ENCODE data around the gene IRF8.
"Not testable (repeated sequence)": the region's sequence is repeated elsewhere in the genome, so short reads cannot be mapped to it uniquely, and the experiment has no call there.

Gene IRF8

GRCh38 chr16:85892760-85893159 lies 6.2 kb upstream of the IRF8 start:
- Histone ChIP-seq H3K9me3 (no peaks in the 10 kb centered on the region), H3K27me3 (ENCODE audit: low read depth) (peaks cover 21% of the 10 kb centered on the region), H3K4me1 (no peaks in the 10 kb centered on the region), H3K36me3 (replicated peaks) (no peaks in the 10 kb centered on the region), H3K4me3 (no peak overlapping the region)
- in situ Hi-C loops (cut with MboI; ENCODE audit: low sequenced_read_pairs), result no loop called here
- DNase-seq (ENCODE audit: low spot score in 2 of 2), result no peak

DNA sequence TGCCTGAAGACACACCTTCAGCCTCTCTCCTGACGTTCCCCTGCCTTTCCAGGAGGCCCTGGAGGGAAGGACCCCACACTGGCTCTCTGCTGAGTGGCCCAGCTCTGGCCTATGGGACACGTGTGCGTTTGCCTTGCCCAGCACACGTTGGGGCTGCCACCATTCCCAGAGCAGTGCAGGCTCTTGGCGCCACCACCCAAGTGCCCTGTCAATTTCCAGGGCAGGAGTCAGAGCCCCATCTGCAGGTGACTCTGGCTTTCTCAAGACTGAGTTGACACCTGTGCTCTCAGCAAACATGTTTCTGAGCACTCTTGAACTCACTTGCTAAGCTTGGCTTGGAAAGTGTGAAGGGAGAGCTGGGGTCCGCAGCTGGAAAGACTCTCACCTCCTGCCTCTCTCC lies 4.7 kb upstream of the IRF8 start:
- in situ Hi-C loops (cut with MboI; ENCODE audit: low sequenced_read_pairs), result no loop called here
- no peaks in the 10 kb centered on the region for H3K9me3 ChIP-seq
- no peak for DNase-seq (ENCODE audit: low spot score in 2 of 2)
- H3K27me3 ChIP-seq (ENCODE audit: low read depth), result peaks cover 25% of the 10 kb centered on the region
- H3K36me3 ChIP-seq (replicated peaks), result no peaks in the 10 kb centered on the region
- peaks cover 3% of the 10 kb centered on the region for H3K4me1 ChIP-seq
- H3K4me3 ChIP-seq, result no peak overlapping the region

DNA sequence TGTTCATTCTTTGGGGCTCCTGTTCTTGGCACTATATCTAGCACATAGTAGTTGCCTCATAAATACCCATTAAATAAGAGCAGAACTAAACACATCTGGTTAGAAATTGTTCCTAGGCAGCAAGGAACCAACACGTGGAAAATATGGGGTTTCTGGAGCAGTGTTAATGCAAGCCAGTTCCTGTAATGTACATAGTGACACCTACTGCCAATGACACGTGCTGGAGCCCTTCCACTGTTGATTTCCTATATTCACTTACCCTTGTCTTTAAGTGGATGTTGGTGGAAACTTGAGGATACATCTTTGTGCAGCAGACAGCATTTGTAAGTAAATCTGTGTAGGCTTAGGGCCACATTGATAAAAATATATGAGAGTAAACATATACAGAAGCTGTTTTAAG lies 1.6 kb upstream of the IRF8 start:
- no peaks in the 10 kb centered on the region for H3K36me3 ChIP-seq (replicated peaks)
- H3K27me3 ChIP-seq (ENCODE audit: low read depth), result peaks cover 16% of the 10 kb centered on the region
- in situ Hi-C loops (cut with MboI; ENCODE audit: low sequenced_read_pairs), result no loop called here
- H3K4me3 ChIP-seq, result no peak overlapping the region
- DNase-seq (ENCODE audit: low spot score in 2 of 2), result no peak
- H3K4me1 ChIP-seq, result peaks cover 3% of the 10 kb centered on the region
- H3K9me3 ChIP-seq, result no peaks in the 10 kb centered on the region

DNA sequence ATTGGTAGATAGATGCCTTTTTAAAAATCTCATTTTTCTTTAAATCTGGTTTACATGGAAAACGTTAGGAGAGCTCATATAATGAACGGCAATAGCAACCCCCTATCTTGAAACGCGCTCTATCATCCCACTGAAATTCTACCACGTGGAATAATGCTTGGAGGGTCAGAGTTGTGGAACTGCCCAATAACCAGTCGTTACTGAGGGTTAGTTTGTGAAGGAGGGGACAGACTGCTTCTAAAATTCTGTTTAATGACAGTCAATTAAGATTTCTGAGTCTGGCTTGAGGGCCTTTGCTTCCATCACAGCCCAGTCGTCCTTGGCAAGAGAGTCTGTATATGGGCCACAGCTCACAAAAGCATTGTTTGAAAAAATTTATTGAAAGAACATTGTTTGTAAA lies 482 bp downstream of the IRF8 start:
- DNase-seq (ENCODE audit: low spot score in 2 of 2), result no peak
- H3K27me3 ChIP-seq (ENCODE audit: low read depth), result peaks cover 14% of the 10 kb centered on the region
- peak overlapping the region; percentile 44 for H3K4me3 ChIP-seq
- no peaks in the 10 kb centered on the region for H3K9me3 ChIP-seq
- H3K4me1 ChIP-seq, result peaks cover 3% of the 10 kb centered on the region
- no peaks in the 10 kb centered on the region for H3K36me3 ChIP-seq (replicated peaks)
- in situ Hi-C loops (cut with MboI; ENCODE audit: low sequenced_read_pairs), result no loop called here

DNA sequence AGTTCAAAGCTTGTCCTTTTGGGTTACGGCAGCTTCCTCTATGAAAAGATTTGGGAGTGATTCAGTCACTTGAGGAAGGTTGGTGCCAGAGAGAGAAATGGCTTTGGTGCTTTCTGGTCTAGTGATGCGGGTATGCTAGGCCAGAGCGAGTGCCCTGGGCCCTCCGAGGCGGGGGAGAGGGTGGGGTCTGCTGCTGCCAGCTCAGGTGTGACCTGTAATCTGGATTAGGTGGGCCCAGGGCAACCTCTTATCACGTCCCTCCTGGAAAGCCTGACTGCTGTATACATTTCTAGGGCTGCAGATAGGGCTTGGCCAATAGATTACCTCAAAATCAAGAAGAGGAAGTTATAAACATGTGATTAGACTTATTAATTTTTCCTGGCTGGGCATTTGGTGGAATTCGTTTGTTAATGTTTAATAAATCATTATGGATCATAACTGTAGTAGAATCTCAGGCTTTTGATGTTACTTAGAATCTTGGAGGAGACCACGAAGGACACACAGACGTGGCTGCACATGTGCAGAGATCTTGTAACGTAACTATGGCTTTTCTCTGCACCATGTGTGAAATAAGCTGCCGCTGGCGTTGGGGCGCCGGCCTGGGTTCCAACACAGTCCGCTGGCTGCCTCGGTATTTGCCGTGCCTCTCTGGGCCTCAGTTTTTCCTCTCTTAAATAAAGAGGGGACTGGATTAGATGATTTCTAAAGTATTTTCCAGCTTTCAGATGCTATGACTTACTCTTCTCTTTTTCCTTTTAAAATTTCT lies 1.2 kb downstream of the IRF8 start:
- DNase-seq (ENCODE audit: low spot score in 2 of 2), result no peak
- in situ Hi-C loops (cut with MboI; ENCODE audit: low sequenced_read_pairs), result no loop called here
- H3K4me1 ChIP-seq, result peaks cover 3% of the 10 kb centered on the region
- no peak overlapping the region for H3K4me3 ChIP-seq
- no peaks in the 10 kb centered on the region for H3K36me3 ChIP-seq (replicated peaks)
- H3K27me3 ChIP-seq (ENCODE audit: low read depth), result peaks cover 14% of the 10 kb centered on the region
- H3K9me3 ChIP-seq, result no peaks in the 10 kb centered on the region

GRCh38 chr16:85901110-85901509 lies 2.1 kb downstream of the IRF8 start:
- H3K4me1 ChIP-seq, result peaks cover 3% of the 10 kb centered on the region
- H3K9me3 ChIP-seq, result no peaks in the 10 kb centered on the region
- H3K4me3 ChIP-seq, result no peak overlapping the region
- no peaks in the 10 kb centered on the region for H3K36me3 ChIP-seq (replicated peaks)
- in situ Hi-C loops (cut with MboI; ENCODE audit: low sequenced_read_pairs), result no loop called here
- peaks cover 14% of the 10 kb centered on the region for H3K27me3 ChIP-seq (ENCODE audit: low read depth)
- DNase-seq (ENCODE audit: low spot score in 2 of 2), result no peak

DNA sequence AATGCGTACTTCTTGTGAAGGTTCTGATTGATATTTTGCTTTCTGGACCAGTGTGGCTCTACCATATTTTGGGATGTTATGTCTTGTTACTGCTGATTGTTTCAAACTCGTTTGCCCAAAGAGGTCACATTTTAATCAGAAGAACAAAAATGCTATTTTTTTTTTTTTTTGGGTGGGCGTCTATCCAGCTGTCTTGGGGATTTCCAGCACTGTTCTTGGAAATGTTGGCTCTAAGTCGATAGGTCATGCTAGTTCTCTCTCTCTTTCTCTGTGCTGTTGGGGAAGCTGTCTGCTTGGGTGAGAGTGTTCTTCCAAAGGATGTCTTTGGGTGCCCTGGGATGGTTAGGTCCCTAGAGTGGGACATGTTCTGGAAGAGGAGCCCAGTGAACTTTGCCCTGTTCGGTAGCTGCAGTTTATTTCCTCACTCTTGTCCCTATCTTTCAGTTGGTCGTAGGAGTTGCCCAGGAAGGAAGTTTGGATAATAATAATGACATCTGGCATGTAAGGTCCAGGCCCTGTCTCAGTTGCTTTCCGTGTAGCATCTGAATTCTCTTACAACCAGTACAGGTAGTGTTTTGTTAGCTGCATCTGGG lies 2.9 kb downstream of the IRF8 start:
- no peak for DNase-seq (ENCODE audit: low spot score in 2 of 2)
- Histone ChIP-seq H3K36me3 (replicated peaks) (no peaks in the 10 kb centered on the region), H3K9me3 (no peaks in the 10 kb centered on the region), H3K4me1 (peaks cover 3% of the 10 kb centered on the region), H3K27me3 (ENCODE audit: low read depth) (peaks cover 14% of the 10 kb centered on the region), H3K4me3 (no peak overlapping the region)
- in situ Hi-C loops (cut with MboI; ENCODE audit: low sequenced_read_pairs), result no loop called here

- Histone ChIP-seq H3K36me3 (replicated peaks) (no peaks in the 10 kb centered on the region), H3K4me1 (peaks cover 3% of the 10 kb centered on the region), H3K9me3 (no peaks in the 10 kb centered on the region), H3K27me3 (ENCODE audit: low read depth) (peaks cover 14% of the 10 kb centered on the region), H3K4me3 (no peak overlapping the region)
- no peak for DNase-seq (ENCODE audit: low spot score in 2 of 2)
- in situ Hi-C loops (cut with MboI; ENCODE audit: low sequenced_read_pairs), result no loop called here
Measured at GRCh38 chr16:85902366-85903155, 3.6 kb downstream of the IRF8 start.

- in situ Hi-C loops (cut with MboI; ENCODE audit: low sequenced_read_pairs), result no loop called here
- Histone ChIP-seq H3K4me1 (no peaks in the 10 kb centered on the region), H3K4me3 (no peak overlapping the region), H3K36me3 (replicated peaks) (no peaks in the 10 kb centered on the region), H3K9me3 (no peaks in the 10 kb centered on the region), H3K27me3 (ENCODE audit: low read depth) (peaks cover 10% of the 10 kb centered on the region)
- no peak for DNase-seq (ENCODE audit: low spot score in 2 of 2)
Measured at GRCh38 chr16:85903559-85903958, 4.6 kb downstream of the IRF8 start.

- in situ Hi-C loops (cut with MboI; ENCODE audit: low sequenced_read_pairs), result no loop called here
- Histone ChIP-seq H3K9me3 (no peaks in the 10 kb centered on the region), H3K27me3 (ENCODE audit: low read depth) (no peaks in the 10 kb centered on the region; the same call in 1 of the 2 replicates), H3K4me3 (no peak overlapping the region), H3K4me1 (no peaks in the 10 kb centered on the region), H3K36me3 (replicated peaks) (no peaks in the 10 kb centered on the region)
- no peak for DNase-seq (ENCODE audit: low spot score in 2 of 2)
Measured at GRCh38 chr16:85905110-85906095, 6.4 kb downstream of the IRF8 start.

GRCh38 chr16:85906349-85906748 lies 7.4 kb downstream of the IRF8 start:
- H3K4me1 ChIP-seq, result peaks cover 2% of the 10 kb centered on the region
- H3K9me3 ChIP-seq, result no peaks in the 10 kb centered on the region
- in situ Hi-C loops (cut with MboI; ENCODE audit: low sequenced_read_pairs), result no loop called here
- H3K4me3 ChIP-seq, result no peak overlapping the region
- H3K27me3 ChIP-seq (ENCODE audit: low read depth), result no peaks in the 10 kb centered on the region
- H3K36me3 ChIP-seq (replicated peaks), result no peaks in the 10 kb centered on the region
- DNase-seq (ENCODE audit: low spot score in 2 of 2), result no peak

DNA sequence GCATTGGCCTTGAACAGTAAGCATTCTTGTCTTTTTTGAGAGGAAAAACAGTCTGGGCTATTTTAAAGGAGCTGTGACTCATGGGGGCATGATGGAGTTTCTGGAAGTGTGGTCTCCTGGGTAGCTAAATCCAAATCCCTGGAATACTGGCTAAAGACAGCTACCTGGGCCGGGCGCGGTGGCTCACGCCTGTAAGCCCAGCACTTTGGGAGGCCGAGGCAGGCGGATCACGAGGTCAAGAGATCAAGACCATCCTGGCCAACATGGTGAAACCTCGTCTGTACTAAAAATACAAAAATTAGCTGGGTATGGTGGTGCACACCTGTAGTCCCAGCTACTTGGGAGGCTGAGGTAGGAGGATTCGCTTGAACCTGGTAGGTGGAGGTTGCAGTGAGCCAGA lies 8.3 kb downstream of the IRF8 start:
- in situ Hi-C loops (cut with MboI; ENCODE audit: low sequenced_read_pairs); H3K9me3 ChIP-seq; H3K4me1 ChIP-seq; H3K36me3 ChIP-seq (replicated peaks); H3K4me3 ChIP-seq; DNase-seq (ENCODE audit: low spot score in 2 of 2); H3K27me3 ChIP-seq (ENCODE audit: low read depth): not testable (repeated sequence)

DNA sequence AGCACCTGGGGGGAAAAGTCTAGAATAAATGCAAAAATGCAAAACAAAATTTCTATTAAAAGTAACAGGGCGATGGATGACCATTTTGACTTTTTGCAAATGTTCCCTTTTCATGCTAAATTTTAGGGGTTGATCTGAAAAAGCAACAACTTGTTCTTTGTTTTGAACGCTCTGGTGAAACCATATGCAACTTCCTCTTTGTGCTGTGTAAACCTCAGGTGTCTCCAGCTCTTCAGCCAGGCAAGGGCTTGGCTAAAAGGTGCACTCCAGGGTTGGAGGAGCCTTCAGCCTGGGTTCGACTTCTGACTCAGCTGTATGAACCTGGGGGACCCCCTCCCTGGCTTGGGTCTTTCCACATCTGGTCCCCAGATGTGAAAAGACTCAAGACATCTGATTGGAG lies 9.5 kb downstream of the IRF8 start:
- no peak for DNase-seq (ENCODE audit: low spot score in 2 of 2)
- Histone ChIP-seq H3K4me3 (no peak overlapping the region), H3K36me3 (replicated peaks) (no peaks in the 10 kb centered on the region), H3K4me1 (peaks cover 19% of the 10 kb centered on the region), H3K9me3 (no peaks in the 10 kb centered on the region), H3K27me3 (ENCODE audit: low read depth) (no peaks in the 10 kb centered on the region)
- in situ Hi-C loops (cut with MboI; ENCODE audit: low sequenced_read_pairs), result no loop called here
